A549 (cell line): Measurements from ENCODE around the gene RANGRF. TPM values are rescaled to one million over a fixed set of nuclear protein-coding genes. Genes with fewer than 3 reads are reported as not detected.
A peak's percentile ranks its signal among the peaks of the same experiment; 100 is the strongest.

Experiments used
- ATAC-seq, 2 experiments: fragments of 200-7000 bp in 1 of 2; fragments of >200 bp in 1 of 2; cut with Nextera tagmentation in 1 of 2; cut with Tn5 transposase in 1 of 2; 3 replicates each; pipeline versions ENCODE4 v1.8.0 to v1.9.1; 2018 to 2020; ENCODE audit warnings: mild to moderate bottlenecking in 1 of 2, moderate library complexity in 1 of 2
- CTCF ChIA-PET: fragments of 300-600 bp; sonication (Branson Sonifier 250); formaldehyde crosslinking; extraction: SDS; loops from one replicate; lab custom pipeline; 2021; ENCODE audit warnings: antibody characterized with exemption, inconsistent platforms; lab: Yijun Ruan, JAX
- POLR2A ChIA-PET: fragments of 350-600 bp; formaldehyde crosslinking; extraction: SDS; loops from one replicate; lab custom pipeline; 2021; ENCODE audit warnings: antibody characterized with exemption, inconsistent platforms; lab: Yijun Ruan, JAX
- DNase-seq, 2 experiments: peaks; one replicate each; pipeline versions ENCODE4 v3.0.0 to v3.0.0-alpha.2; 2011 to 2016; ENCODE audit warnings: low read depth in 1 of 2, low spot score in 1 of 2
- FAIRE-seq: peaks from 2 replicates; lab custom pipeline; 2011; peaks lifted over from hg19 to GRCh38; lab: Jason Lieb, UNC
- H3K27ac ChIP-seq, 2 experiments: fragments of >200 bp; sonication (Bioruptor Twin); formaldehyde crosslinking; 3 replicates each; pipeline ENCODE4 v1.5.1; 2016 to 2017
- H3K4me1 ChIP-seq: fragments of >200 bp; sonication (Bioruptor Twin); formaldehyde crosslinking; 3 replicates; pipeline ENCODE4 v1.6.1; 2016
- H3K4me2 ChIP-seq: fragments of >200 bp; sonication (Bioruptor Twin); formaldehyde crosslinking; 3 replicates; pipeline ENCODE4 v1.6.1; 2016
- H3K4me3 ChIP-seq: fragments of >200 bp; sonication (Bioruptor Twin); formaldehyde crosslinking; 3 replicates; pipeline ENCODE4 v1.5.1; 2016
- H3K9me3 ChIP-seq: fragments of >200 bp; sonication (Bioruptor Twin); formaldehyde crosslinking; 3 replicates; pipeline ENCODE4 v1.6.1; 2016
- BCL3 ChIP-seq: fragments of >200 bp; sonication (Bioruptor Twin); formaldehyde crosslinking; IDR thresholded peaks from 3 replicates; pipeline ENCODE4 v1.6.1; 2016
- E2F6 ChIP-seq: IDR thresholded peaks from 2 replicates; pipeline ENCODE4 v1.6.1; 2012; ENCODE audit warnings: low read depth, borderline replicate concordance
- EHF ChIP-seq: fragments of 250-450 bp; sonication (Bioruptor Pico); IDR thresholded peaks from 2 replicates; pipeline ENCODE4 v1.5.0; 2020; ENCODE audit warnings: mild to moderate bottlenecking
- EHMT2 ChIP-seq: fragments of 200-600 bp; sonication (generic); IDR thresholded peaks from 2 replicates; pipeline ENCODE4 v1.6.1; 2016; ENCODE audit warnings: antibody characterized with exemption, low read depth, mild to moderate bottlenecking, moderate library complexity
- EP300 ChIP-seq, 2 experiments: fragments of >200 bp; sonication (Bioruptor Twin); formaldehyde crosslinking; IDR thresholded peaks; 2 replicates in 1 of 2; 3 replicates in 1 of 2; pipeline ENCODE4 v1.6.1; 2016 to 2017
- FOSB ChIP-seq: fragments of 250-450 bp; sonication (Bioruptor Pico); IDR thresholded peaks from 2 replicates; pipeline ENCODE4 v1.5.0; 2020; ENCODE audit warnings: mild to moderate bottlenecking, moderate library complexity
- FOSL2 ChIP-seq, 2 experiments: fragments of 450-650 bp in 1 of 2; fragments of >200 bp in 1 of 2; sonication (Bioruptor Twin) in 1 of 2; formaldehyde crosslinking; IDR thresholded peaks; 2 replicates each; pipeline versions ENCODE4 v1.5.0 to v1.6.1; 2016 to 2020; ENCODE audit warnings: mild to moderate bottlenecking in 1 of 2, moderate library complexity in 1 of 2
- GATA3 ChIP-seq: IDR thresholded peaks from 2 replicates; pipeline ENCODE4 v1.6.1; 2012; ENCODE audit warnings: borderline replicate concordance
- HOXB5 ChIP-seq: fragments of 250-450 bp; sonication (Bioruptor Pico); IDR thresholded peaks from 2 replicates; pipeline ENCODE4 v1.5.0; 2020; ENCODE audit warnings: mild to moderate bottlenecking, moderate library complexity
- JUNB ChIP-seq: fragments of >200 bp; sonication (Bioruptor Twin); formaldehyde crosslinking; IDR thresholded peaks from 2 replicates; pipeline ENCODE4 v1.6.1; 2016
- KDM1A ChIP-seq: fragments of 200-600 bp; sonication (generic); IDR thresholded peaks from 2 replicates; pipeline ENCODE4 v1.6.1; 2016; ENCODE audit warnings: low read depth, mild to moderate bottlenecking
- KDM5A ChIP-seq: fragments of 200-600 bp; sonication (generic); IDR thresholded peaks from 2 replicates; pipeline ENCODE4 v1.6.1; 2016; ENCODE audit warnings: antibody characterized with exemption, mild to moderate bottlenecking
- MAFK ChIP-seq: fragments of 450-650 bp; IDR thresholded peaks from 2 replicates; pipeline ENCODE4 v1.6.1; 2014; ENCODE audit not compliant: partially characterized antibody
- POLR2A ChIP-seq: IDR thresholded peaks from 2 replicates; pipeline ENCODE4 v1.6.1; 2012; ENCODE audit warnings: mild to moderate bottlenecking, low read length
- POLR2AphosphoS2 ChIP-seq: conservative IDR thresholded peaks from 2 replicates; pipeline ENCODE4 v1.6.1; 2012; ENCODE audit warnings: low read length, improper control_type of control experiment, inconsistent platforms
- RCOR1 ChIP-seq: fragments of 150-350 bp; IDR thresholded peaks from 2 replicates; pipeline ENCODE4 v1.6.1; 2014; ENCODE audit warnings: antibody characterized with exemption, low read length, low read depth
- REST ChIP-seq: fragments of 200-600 bp; sonication (generic); IDR thresholded peaks from 2 replicates; pipeline ENCODE4 v1.6.1; 2016; ENCODE audit warnings: antibody characterized with exemption, mild to moderate bottlenecking, moderate library complexity
- SMC3 ChIP-seq: fragments of >200 bp; sonication (Bioruptor Twin); formaldehyde crosslinking; IDR thresholded peaks from 3 replicates; pipeline ENCODE4 v1.6.1; 2018; ENCODE audit warnings: inconsistent platforms
- TFCP2L1 ChIP-seq: fragments of 250-450 bp; sonication (Bioruptor Pico); IDR thresholded peaks from 2 replicates; pipeline ENCODE4 v1.5.0; 2021; ENCODE audit warnings: mild to moderate bottlenecking
- ZFP36 ChIP-seq: fragments of 450-650 bp; IDR thresholded peaks from 2 replicates; pipeline ENCODE4 v1.6.1; 2014; ENCODE audit warnings: borderline replicate concordance; ENCODE audit not compliant: partially characterized antibody
- ZNF302 ChIP-seq: fragments of 250-450 bp; sonication (Bioruptor Pico); IDR thresholded peaks from 2 replicates; pipeline ENCODE4 v1.9.0; 2021; ENCODE audit warnings: inconsistent platforms, mild to moderate bottlenecking, moderate library complexity
- WGBS: methylation state at CpG from one replicate; pipeline ENCODE4 v1.1.6; 2017; ENCODE audit errors: missing lambda C conversion rate; 5-methylcytosine and 5-hydroxymethylcytosine counted together
- polyA plus RNA-seq, 4 experiments: library from polyadenylated mRNA; depleted of rRNA in 3 of 4; stranded (reverse); fragments of >200 nt; fragmentation: RNase III in 1 of 4; extraction: RNeasy Plus Mini Kit Qiagen cat#74134 plus additional on column Dnase treatment in 1 of 4; gene quantifications; 2 replicates in 3 of 4; 3 replicates in 1 of 4; pipeline ENCODE4 v1.2.3, GENCODE V29; 2011 to 2017

Gene RANGRF
- polyA plus RNA-seq, 2 of the 4 experiments (the other 2 are of a cell fraction): 47.2 to 56.4 TPM

GRCh38 chr17:8337802-8338752, 49.6 kb downstream of the RANGRF start:
- CTCF ChIA-PET: interaction anchor here (0.6 to 4.5 kb wide), 9 partner anchors 11 to 1552 kb away, joined by 3 to 16 read pairs (median 3); no protein-coding TSS in a partner anchor
- DNase-seq: no peak
- peak in 1 of 2 experiments; percentile 20; a peak in 2 of 6 replicates for ATAC-seq
- POLR2A ChIA-PET: interaction anchor here (0.8 to 1.2 kb wide), 2 partner anchors 43 to 88 kb away, joined by 3 read pairs; no protein-coding TSS in a partner anchor
- no peak overlapping the region for H3K4me2 ChIP-seq
- H3K4me1 ChIP-seq: no peaks in the 10 kb centered on the region
- FAIRE-seq: peak; percentile 7
- TF ChIP-seq BCL3: no peak
- TF ChIP-seq E2F6: no peak
- TF ChIP-seq, all 56 proteins: peak for 0
- no peak overlapping the region for H3K4me3 ChIP-seq
- H3K9me3 ChIP-seq: no peaks in the 10 kb centered on the region
- WGBS: 50% methylated on average over 11 of the region's 11 CpGs
- no peak overlapping the region for H3K27ac ChIP-seq

GRCh38 chr17:8338753-8339140, 50.3 kb downstream of the RANGRF start:
- H3K27ac ChIP-seq: no peak overlapping the region
- ATAC-seq (peak in 1 of 2 experiments; percentile 26; a peak in 1 of 6 replicates), DNase-seq (no peak), FAIRE-seq (no peak)
- H3K4me3 ChIP-seq: no peak overlapping the region
- H3K4me2 ChIP-seq: no peak overlapping the region
- TF ChIP-seq ZNF302: no peak
- no peak for TF ChIP-seq TFCP2L1 (CRISPR knock-in tag)
- TF ChIP-seq RCOR1: no peak
- no peak for TF ChIP-seq MAFK
- no peak for TF ChIP-seq KDM5A
- TF ChIP-seq REST: no peak
- no peak for TF ChIP-seq FOSL2 (IDR thresholded peaks at IDR 0.05)
- no peak for TF ChIP-seq FOSL2 (CRISPR knock-in tag; IDR thresholded peaks at IDR 0.05)
- no peak for TF ChIP-seq FOSB
- no peak for TF ChIP-seq EHF (CRISPR knock-in tag)
- TF ChIP-seq KDM1A: no peak
- TF ChIP-seq SMC3: no peak
- no peak for TF ChIP-seq POLR2A
- 84% methylated on average over 5 of the region's 5 CpGs for WGBS
- H3K4me1 ChIP-seq: no peaks in the 10 kb centered on the region
- ChIA-PET CTCF (interaction anchor here (0.9 to 4.5 kb wide), 6 partner anchors 11 to 282 kb away, joined by 3 to 16 read pairs (median 4); no protein-coding TSS in a partner anchor), POLR2A (no interaction called here)
- H3K9me3 ChIP-seq: no peaks in the 10 kb centered on the region

GRCh38 chr17:8339540-8339939, 51.1 kb downstream of the RANGRF start, which contains the start of gene ODF4:
TSS of gene ODF4 (plus strand) at chr17:8339840. CDS start at chr17:8340052, 212 bp downstream.
- ChIA-PET POLR2A (no interaction called here), CTCF (interaction anchor here (0.6 to 4.5 kb wide), 6 partner anchors 12 to 239 kb away, joined by 3 to 16 read pairs (median 4); no protein-coding TSS in a partner anchor)
- H3K9me3 ChIP-seq: no peaks in the 10 kb centered on the region
- H3K4me2 ChIP-seq: no peak within 1 kb of the TSS
- H3K4me3 ChIP-seq: no peak within 1 kb of the TSS
- no peak for FAIRE-seq
- TF ChIP-seq EHF (CRISPR knock-in tag): no peak
- no peak for TF ChIP-seq HOXB5 (CRISPR knock-in tag)
- no peak for TF ChIP-seq POLR2AphosphoS2
- no peak for TF ChIP-seq GATA3
- no peak for TF ChIP-seq KDM1A
- TF ChIP-seq EP300 (IDR thresholded peaks at IDR 0.05): no peak
- TF ChIP-seq ZFP36: no peak
- TF ChIP-seq EHMT2: no peak
- TF ChIP-seq JUNB: no peak
- WGBS: 32% methylated on average over 2 of the region's 2 CpGs
- no peak within 1 kb of the TSS for H3K27ac ChIP-seq
- ATAC-seq: no peak
- no peak for DNase-seq
- H3K4me1 ChIP-seq: no peaks in the 10 kb centered on the region
